Caco-2 (cell line): ENCODE results near the gene BHLHE40. TPM values are rescaled to one million over a fixed set of nuclear protein-coding genes. Genes with fewer than 3 reads are reported as not detected.

Experiments
- BruUV-seq: library from RNA; stranded (reverse); fragments of 400-500 nt; replicated peaks from 2 replicates; lab custom pipeline; 2021; lab: Mats Ljungman, UMichigan
- CTCF ChIA-PET: fragments of 300-600 bp; sonication (Branson Sonifier 250); formaldehyde crosslinking; loops from one replicate; lab custom pipeline; 2022; ENCODE audit warnings: antibody characterized with exemption; lab: Charles Lee
- POLR2A ChIA-PET: fragments of 300-600 bp; sonication (Branson Sonifier 250); formaldehyde crosslinking; loops from one replicate; lab custom pipeline; 2022; ENCODE audit warnings: antibody characterized with exemption; lab: Charles Lee
- DNase-seq, 2 experiments: peaks; one replicate each; pipeline versions ENCODE4 v3.0.0 to v3.0.0-alpha.2; 2020 to 2022
- H3K27me3 ChIP-seq: replicated peaks from 2 replicates; pipeline ENCODE4 v1.6.0; 2011; ENCODE audit warnings: low read length; ENCODE audit not compliant: control insufficient read depth, insufficient read depth
- H3K36me3 ChIP-seq: 2 replicates; pipeline ENCODE4 v1.5.1; 2011; ENCODE audit warnings: low read length; ENCODE audit not compliant: control insufficient read depth, insufficient read depth
- H3K4me1 ChIP-seq: fragments of 250-450 bp; sonication (Bioruptor Pico); 2 replicates; pipeline ENCODE4 v1.5.1; 2020; ENCODE audit warnings: mild to moderate bottlenecking
- H3K4me3 ChIP-seq: 2 replicates; pipeline ENCODE4 v1.5.1; 2011; ENCODE audit warnings: low read depth, mild to moderate bottlenecking, control low read depth, low read length
- H3K9me3 ChIP-seq: fragments of 250-450 bp; sonication (Bioruptor Pico); 2 replicates; pipeline ENCODE4 v1.5.1; 2020; ENCODE audit warnings: mild to moderate bottlenecking, moderate library complexity
- H3K27ac Mint-ChIP-seq: one replicate; pipeline ENCODE4 v1.8.0; 2022; ENCODE audit warnings: mixed read lengths; ENCODE audit not compliant: unreplicated experiment
- H3K27me3 Mint-ChIP-seq: one replicate; pipeline ENCODE4 v1.8.0; 2022; ENCODE audit warnings: mixed read lengths; ENCODE audit not compliant: insufficient read depth, unreplicated experiment
- H3K36me3 Mint-ChIP-seq: one replicate; pipeline ENCODE4 v1.8.0; 2022; ENCODE audit warnings: mild to moderate bottlenecking, mixed read lengths; ENCODE audit not compliant: insufficient read depth, unreplicated experiment
- H3K4me1 Mint-ChIP-seq: one replicate; pipeline ENCODE4 v1.8.0; 2022; ENCODE audit warnings: low read depth, mixed read lengths; ENCODE audit not compliant: unreplicated experiment
- H3K4me3 Mint-ChIP-seq: one replicate; pipeline ENCODE4 v1.8.0; 2022; ENCODE audit warnings: mild to moderate bottlenecking, moderate library complexity, mixed read lengths; ENCODE audit not compliant: unreplicated experiment
- H3K9me3 Mint-ChIP-seq: one replicate; pipeline ENCODE4 v1.8.0; 2022; ENCODE audit warnings: mixed read lengths; ENCODE audit not compliant: unreplicated experiment
- CTCF ChIP-seq, 2 experiments: fragments of 200-600 bp in 1 of 2; IDR thresholded peaks; 1 replicate in 1 of 2; 2 replicates in 1 of 2; pipeline versions ENCODE4 v1.5.1 to v1.8.0; 2011 to 2022; ENCODE audit warnings: antibody characterized with exemption in 1 of 2, control low read depth in 1 of 2, inconsistent platforms in 1 of 2, low read depth in 1 of 2, low read length in 1 of 2, mild to moderate bottlenecking in 1 of 2, moderate library complexity in 1 of 2; ENCODE audit not compliant: insufficient read depth in 1 of 2, severe bottlenecking in 1 of 2, unreplicated experiment in 1 of 2
- intact Hi-C: fragments of 100-400 bp; cut with micrococcal nuclease; formaldehyde crosslinking; loops from one replicate; pipeline ENCODE4 v1.10.0; 2022; ENCODE audit not compliant: unreplicated experiment
- total RNA-seq: library from RNA; stranded (reverse); gene quantifications from 2 replicates; pipeline ENCODE4 v1.2.3, GENCODE V29; 2022

BHLHE40 gene
- total RNA-seq, 1 experiment from 2014 or later = 8.5 TPM

GRCh38 chr3:5001135-5001534 is 21.9 kb downstream of the BHLHE40 start:
- no peaks in the 10 kb centered on the region for H3K27me3 ChIP-seq
- H3K4me3 Mint-ChIP-seq = no peak overlapping the region
- peaks cover 18% of the 10 kb centered on the region for H3K4me1 ChIP-seq
- H3K27ac Mint-ChIP-seq = no peak overlapping the region
- H3K9me3 ChIP-seq = no peaks in the 10 kb centered on the region
- H3K4me1 Mint-ChIP-seq = peaks cover 18% of the 10 kb centered on the region
- DNase-seq = no peak
- intact Hi-C loops = no loop called here
- TF ChIP-seq CTCF (IDR thresholded peaks at IDR 0.05; ENCODE audit: insufficient read depth in 1 of 2, low read depth in 1 of 2, low read length in 1 of 2, severe bottlenecking in 1 of 2, unreplicated experiment in 1 of 2) = no peak
- H3K27me3 Mint-ChIP-seq = no peaks in the 10 kb centered on the region
- no peak overlapping the region for H3K4me3 ChIP-seq
- no peaks in the 10 kb centered on the region for H3K36me3 ChIP-seq
- BruUV-seq = no TSS peak
- no peaks in the 10 kb centered on the region for H3K9me3 Mint-ChIP-seq
- CTCF ChIA-PET = no interaction called here
- H3K36me3 Mint-ChIP-seq = peaks cover 2% of the 10 kb centered on the region
- POLR2A ChIA-PET = no interaction called here

- POLR2A ChIA-PET = no interaction called here
- no peaks in the 10 kb centered on the region for H3K9me3 ChIP-seq
These were observed 22.6 kb downstream of the BHLHE40 start for GRCh38 chr3:5001805-5002173.

GRCh38 chr3:5002174-5002870 is 23.1 kb downstream of the BHLHE40 start:
- H3K4me1 Mint-ChIP-seq = peaks cover 7% of the 10 kb centered on the region
- no peaks in the 10 kb centered on the region for H3K9me3 Mint-ChIP-seq
- no peak overlapping the region for H3K4me3 ChIP-seq
- H3K36me3 ChIP-seq = no peaks in the 10 kb centered on the region
- H3K36me3 Mint-ChIP-seq = no peaks in the 10 kb centered on the region
- BruUV-seq = no TSS peak
- H3K9me3 ChIP-seq = no peaks in the 10 kb centered on the region
- no peak overlapping the region for H3K27ac Mint-ChIP-seq
- no peak for DNase-seq
- no peak for TF ChIP-seq CTCF (IDR thresholded peaks at IDR 0.05; ENCODE audit: insufficient read depth in 1 of 2, low read depth in 1 of 2, low read length in 1 of 2, severe bottlenecking in 1 of 2, unreplicated experiment in 1 of 2)
- POLR2A ChIA-PET = no interaction called here
- CTCF ChIA-PET = no interaction called here
- H3K27me3 Mint-ChIP-seq = no peaks in the 10 kb centered on the region
- no peaks in the 10 kb centered on the region for H3K27me3 ChIP-seq
- no peak overlapping the region for H3K4me3 Mint-ChIP-seq
- intact Hi-C loops = no loop called here
- H3K4me1 ChIP-seq = peaks cover 8% of the 10 kb centered on the region

More at GRCh38 chr3:5001805-5002173, 22.6 kb downstream of the BHLHE40 start:
- Histone ChIP-seq H3K4me1 (peaks cover 12% of the 10 kb centered on the region), H3K27me3 (no peaks in the 10 kb centered on the region), H3K36me3 (no peaks in the 10 kb centered on the region), H3K4me3 (no peak overlapping the region)
- Mint-ChIP-seq H3K4me3 (no peak overlapping the region), H3K9me3 (no peaks in the 10 kb centered on the region), H3K27ac (no peak overlapping the region), H3K27me3 (no peaks in the 10 kb centered on the region), H3K36me3 (no peaks in the 10 kb centered on the region), H3K4me1 (peaks cover 12% of the 10 kb centered on the region)
- intact Hi-C loops = no loop called here
- CTCF ChIA-PET = no interaction called here
- DNase-seq = no peak
- no TSS peak for BruUV-seq
- TF ChIP-seq CTCF (IDR thresholded peaks at IDR 0.05; ENCODE audit: insufficient read depth in 1 of 2, low read depth in 1 of 2, low read length in 1 of 2, severe bottlenecking in 1 of 2, unreplicated experiment in 1 of 2) = no peak
